GM12878 (cell line): ENCODE measurements around the gene TIMP2.

ENCODE experiments used
- NFIC ChIP-seq: IDR thresholded peaks from 2 replicates; pipeline ENCODE4 v1.6.1; 2012; ENCODE audit warnings: low read depth, mild to moderate bottlenecking, inconsistent platforms, low read length, moderate library complexity
- SIX5 ChIP-seq: IDR thresholded peaks from 2 replicates; pipeline ENCODE4 v1.6.1; 2011; ENCODE audit warnings: mild to moderate bottlenecking, low read depth, low read length, moderate library complexity; ENCODE audit not compliant: severe bottlenecking
- SP1 ChIP-seq: IDR thresholded peaks from one replicate; pipeline ENCODE4 v1.6.1; 2011; ENCODE audit warnings: low read depth, low read length

- TF ChIP-seq NFIC (no peak), SIX5 (no peak), SP1 (no peak)
Observed at GRCh38 chr17:78853926-78854394, 71.2 kb downstream of the TIMP2 start.
